GM19025 (cell line): ENCODE data around the gene CDC42BPB.
"Not testable (repeated sequence)": the region's sequence is repeated elsewhere in the genome, so short reads cannot be mapped to it uniquely, and the experiment has no call there.

Experiments
- ATAC-seq: cut with Tn5 transposase; IDR thresholded peaks from one replicate; pipeline ENCODE4 v1.9.1; 2021; ENCODE audit warnings: mild to moderate bottlenecking, low read depth, moderate library complexity; ENCODE audit not compliant: unreplicated experiment

The CDC42BPB gene

GRCh38 chr14:102937331-102938175 is 119.8 kb downstream of the CDC42BPB start:
- no peak for ATAC-seq

DNA sequence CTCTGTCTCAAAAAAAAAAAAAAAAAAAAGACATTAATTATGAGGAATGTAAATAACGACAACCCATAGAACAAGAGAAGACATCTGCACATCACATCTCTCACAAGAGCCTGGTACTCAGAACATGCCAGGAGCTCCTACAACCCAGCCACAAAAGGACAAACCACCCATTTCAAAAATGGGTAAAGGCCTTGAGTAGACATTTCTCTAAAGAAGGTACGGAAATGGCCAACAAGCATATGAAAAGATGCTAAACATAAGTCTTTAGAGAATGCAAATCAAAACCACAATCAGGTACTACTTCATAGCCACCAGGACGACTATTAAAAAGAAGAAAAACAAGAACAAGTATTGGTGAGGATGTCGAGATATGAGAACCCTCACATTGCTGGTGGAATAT is 121.6 kb downstream of the CDC42BPB start:
- ATAC-seq: no peak

DNA sequence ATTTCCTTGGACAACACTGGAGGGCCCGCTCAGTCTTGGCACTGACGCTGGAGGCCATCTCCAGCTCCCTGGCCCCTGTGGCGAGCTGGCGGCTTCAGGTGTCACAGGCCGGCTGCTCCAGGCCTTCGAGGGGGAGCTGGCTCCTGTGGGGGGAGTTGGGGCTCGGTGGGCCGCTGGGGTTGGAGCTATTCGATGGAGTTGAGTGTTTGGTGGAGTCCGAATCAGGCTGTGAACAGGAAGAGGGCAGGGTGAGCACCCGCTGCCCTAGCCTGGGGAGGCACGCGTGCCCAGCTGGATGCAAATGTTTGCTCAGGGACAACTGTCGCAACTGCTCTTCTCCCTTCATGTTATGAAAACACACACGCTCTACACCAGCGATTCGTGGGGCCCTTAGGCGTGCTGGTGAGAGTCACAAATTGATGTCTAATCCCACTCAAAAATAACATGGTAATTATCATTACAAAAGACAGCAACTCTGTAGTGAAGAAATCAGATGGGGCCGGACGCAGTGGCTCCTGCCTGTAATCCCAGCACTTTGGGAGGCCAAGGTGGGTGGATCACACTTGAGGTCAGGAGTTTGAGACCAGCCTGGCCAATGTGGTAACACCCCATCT is 123.6 kb downstream of the CDC42BPB start:
- no peak for ATAC-seq

DNA sequence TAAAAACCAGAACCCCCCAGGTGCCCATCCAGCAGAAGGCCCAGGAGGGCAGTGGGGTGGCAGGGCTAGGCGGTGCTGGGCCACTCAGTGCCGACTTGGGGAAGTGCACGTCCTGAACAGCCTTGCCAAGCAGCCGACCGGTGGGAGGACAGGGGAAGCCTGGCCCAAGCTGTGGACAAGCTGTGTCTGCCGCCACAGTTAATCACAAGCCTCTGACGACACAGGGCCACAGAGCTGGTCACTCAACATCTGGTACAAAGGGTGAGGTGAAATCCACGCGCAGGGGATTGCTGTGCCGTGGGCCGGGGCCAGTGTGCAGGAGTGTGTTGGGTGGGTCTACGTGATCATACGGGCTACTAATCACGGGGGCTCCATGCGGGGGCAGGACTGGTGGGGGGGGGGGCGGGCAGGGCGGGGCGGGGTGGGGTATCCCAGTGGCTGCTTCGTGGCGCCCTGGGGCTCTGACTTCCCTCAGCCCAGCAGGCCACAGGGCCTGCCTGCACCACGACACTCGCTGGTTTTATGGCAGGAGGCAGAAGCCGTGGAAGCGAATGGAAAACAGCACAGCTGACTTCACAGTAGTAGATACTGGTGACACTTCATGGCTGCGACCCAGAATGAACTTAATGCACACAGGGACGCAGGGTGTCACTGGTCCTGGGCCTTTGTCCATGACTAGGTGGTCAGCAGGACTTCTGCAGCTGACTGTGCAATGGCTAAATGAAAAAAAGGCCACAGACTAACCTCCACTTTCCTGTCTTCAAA is 124.7 kb downstream of the CDC42BPB start:
- no peak for ATAC-seq

DNA sequence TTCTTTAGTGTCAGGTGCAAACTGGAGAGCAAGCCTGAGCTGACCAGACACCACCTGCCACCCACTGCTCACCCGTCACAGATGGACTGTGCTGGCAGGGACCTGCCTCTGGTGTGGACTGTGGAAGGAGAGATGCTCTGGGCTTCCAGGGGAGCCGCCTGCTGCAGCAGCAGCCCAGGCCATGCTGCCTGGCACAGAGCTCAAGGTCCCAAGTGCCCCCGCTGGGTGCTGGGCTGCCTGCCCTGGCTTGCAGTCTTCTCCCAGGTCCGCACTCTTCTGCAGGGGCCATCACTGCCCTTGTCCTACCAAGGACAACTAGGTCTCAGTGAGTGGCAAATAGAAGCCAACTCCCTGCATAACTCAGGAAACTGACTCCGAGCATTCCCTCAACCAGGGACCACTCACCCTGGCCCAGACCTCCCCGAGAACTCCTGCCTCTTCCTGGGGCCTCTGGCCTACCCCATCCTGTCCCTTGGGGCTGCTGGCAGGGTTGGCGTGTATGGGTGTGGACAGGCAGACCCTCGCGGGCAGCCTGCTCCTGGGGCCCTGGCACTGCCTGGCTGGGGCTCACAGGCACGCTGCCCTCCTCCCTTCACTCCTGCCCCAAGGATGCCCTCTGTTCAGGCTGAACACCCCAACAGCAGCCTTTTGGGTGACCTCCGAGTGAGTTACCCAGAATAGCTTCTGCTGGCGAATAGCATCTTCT is 125.6 kb downstream of the CDC42BPB start:
- ATAC-seq: no peak

- ATAC-seq: no peak
Measured at GRCh38 chr14:102930753-102931579, 126.4 kb downstream of the CDC42BPB start.

DNA sequence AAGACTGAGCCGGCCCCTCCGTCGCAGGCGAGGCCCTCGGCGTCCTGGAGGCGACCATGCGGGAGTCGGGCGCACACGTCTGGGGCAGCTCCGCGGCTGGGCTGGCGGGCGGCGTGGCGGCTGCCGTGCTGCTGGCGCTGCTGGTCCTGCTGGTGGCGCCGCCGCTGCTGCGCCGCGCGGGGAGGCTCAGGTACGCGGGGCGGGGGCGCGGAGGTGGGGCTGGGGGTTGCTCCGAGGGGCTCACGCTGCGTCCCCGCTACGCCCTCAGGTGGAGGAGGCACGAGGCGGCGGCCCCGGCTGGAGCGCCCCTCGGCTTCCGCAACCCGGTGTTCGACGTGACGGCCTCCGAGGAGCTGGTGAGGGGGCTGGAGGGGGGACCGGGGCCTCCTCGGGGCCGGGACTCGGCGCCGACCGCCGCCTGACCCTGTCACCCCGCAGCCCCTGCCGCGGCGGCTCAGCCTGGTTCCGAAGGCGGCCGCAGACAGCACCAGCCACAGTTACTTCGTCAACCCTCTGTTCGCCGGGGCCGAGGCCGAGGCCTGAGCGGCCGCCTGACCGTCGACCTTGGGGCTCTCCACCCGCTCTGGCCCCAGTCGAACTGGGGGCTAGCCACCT is 127.1 kb downstream of the CDC42BPB start:
- no peak for ATAC-seq

GRCh38 chr14:102929241-102930137 is 127.9 kb downstream of the CDC42BPB start:
- ATAC-seq: no peak

DNA sequence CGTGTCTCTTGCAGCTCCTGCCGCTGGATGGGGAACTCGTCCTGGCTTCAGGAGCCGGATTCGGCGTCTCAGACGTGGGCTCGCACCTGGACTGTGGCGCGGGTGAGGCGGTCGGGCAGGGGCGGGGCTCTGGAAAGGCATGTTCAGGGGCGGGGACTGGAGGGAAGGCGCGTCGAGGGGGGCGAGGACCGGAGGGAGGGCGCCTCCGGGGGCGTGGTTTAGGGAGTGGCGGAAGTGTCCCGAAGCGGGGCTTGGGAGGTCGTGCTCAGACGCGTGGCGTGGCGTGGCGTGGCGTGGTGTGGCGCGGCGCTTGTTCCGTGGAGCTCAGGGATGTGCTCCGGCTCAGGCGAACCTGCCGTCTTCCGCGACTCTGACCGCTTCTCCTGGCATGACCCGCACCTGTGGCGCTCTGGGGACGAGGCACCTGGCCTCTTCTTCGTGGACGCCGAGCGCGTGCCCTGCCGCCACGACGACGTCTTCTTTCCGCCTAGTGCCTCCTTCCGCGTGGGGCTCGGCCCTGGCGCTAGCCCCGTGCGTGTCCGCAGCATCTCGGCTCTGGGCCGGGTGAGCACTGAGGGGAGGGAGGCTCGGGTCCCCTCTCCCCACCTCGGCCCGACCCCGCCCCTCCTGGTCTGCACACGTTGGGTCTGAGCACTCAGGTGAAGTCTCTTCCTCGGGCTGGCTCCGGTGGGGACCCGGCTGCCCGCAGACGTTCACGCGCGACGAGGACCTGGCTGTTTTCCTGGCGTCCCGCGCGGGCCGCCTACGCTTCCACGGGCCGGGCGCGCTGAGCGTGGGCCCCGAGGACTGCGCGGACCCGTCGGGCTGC is 128.7 kb downstream of the CDC42BPB start:
- ATAC-seq: no peak

DNA sequence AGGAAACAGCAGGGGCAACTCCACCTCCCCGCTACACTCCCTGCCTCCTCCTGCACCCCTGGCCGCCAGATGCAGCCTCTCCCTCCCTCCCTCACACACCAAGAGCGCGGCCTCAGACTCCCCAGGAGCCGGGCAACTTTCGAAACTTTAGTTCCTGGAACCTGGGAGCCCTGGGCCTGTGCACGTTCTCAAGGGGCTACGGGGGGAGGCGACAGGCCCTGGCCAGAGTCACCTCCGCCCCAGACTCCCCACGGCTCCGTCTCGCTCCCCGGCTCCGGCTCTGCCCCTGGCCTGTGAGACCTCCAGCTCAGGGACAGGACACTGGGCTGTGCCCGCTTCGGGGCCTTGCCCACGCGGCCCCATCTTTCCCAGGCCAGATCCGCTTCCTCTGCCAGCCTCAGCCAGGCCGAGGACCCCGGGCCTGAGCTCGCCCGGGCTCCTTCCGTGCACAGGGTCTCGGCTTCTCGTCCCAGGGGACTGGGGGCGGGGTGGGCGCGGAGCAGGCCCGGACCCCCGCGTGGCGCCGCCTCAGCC is 129.4 kb downstream of the CDC42BPB start:
- no peak for ATAC-seq

DNA sequence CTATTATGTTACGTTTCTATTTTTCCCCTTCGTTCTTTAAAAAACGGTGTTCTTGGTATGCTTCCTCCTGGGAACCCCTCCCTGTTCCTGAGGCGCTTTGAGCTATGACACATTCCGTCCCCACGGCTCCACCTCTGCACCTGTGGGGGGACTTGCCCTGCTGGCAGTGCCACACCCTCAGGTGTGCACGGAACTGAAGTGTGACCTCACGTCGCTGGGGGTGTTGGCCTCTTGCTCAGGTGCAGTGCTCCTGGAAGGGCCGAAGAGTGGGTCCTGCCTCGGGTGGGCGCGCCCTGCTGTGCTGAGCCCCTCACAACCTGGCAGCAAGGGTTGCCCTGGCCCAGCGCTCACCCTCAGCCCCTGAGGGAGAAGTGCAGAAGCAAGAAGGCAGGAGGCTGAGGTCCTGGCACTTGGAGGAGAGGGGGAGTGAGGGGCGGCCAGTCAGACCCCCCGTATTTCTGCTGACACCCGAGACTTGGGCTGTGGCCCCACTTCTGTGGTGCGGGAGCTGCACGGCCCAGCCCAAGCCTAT is 129.9 kb downstream of the CDC42BPB start:
- no peak for ATAC-seq

- ATAC-seq: not testable (repeated sequence)
Measured at GRCh38 chr14:102926840-102927239, 130.5 kb downstream of the CDC42BPB start.

DNA sequence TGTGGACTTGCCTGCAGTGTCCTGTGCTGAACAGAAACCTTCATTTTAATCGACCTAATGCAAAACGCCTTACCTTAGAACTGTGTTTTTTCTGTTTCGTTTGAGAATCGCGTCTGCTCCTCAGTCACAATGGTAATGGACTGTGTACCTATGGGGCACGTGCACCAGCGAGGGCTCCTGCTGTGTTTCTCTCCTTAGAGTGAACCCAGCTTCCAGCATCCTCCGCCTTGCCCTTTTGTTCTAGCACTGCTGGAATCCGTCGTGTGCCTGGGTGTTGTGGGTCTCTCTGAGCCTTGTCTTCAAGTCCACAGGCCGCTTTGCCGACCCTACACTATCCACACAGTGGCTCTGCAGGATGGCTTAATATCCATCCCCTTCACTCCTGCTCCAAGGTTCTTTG is 131.2 kb downstream of the CDC42BPB start:
- no peak for ATAC-seq

- no peak for ATAC-seq
Measured at GRCh38 chr14:102925646-102926045, 131.7 kb downstream of the CDC42BPB start.

GRCh38 chr14:102924632-102925588 is 132.4 kb downstream of the CDC42BPB start:
- ATAC-seq: no peak

DNA sequence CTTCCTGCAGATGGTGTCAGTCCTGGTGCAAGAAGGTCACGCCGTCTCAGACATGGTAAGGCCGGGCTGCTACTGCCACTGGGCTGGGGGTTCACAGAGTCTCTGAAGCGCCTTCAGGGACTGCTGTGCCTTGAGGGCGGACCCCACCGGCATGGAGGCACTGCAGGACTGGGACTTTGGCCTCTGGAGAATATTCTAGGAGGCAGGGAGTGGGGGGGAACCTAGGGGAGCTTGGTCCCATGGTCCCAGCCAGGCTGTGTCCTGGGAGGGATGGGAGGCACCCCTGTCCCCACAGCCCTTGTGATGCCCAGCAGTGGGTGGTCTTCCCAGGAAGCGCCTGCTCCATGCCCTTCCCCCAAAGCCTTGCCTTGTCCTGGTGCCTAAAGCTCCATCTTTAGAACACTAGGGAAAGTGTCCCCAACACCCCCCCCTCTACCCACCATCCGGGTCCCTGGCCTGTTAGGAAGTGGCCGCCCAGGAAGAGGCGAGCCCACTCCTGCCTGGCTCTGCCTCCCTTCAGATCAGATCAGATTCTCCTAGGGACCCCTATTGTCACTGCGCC is 133.3 kb downstream of the CDC42BPB start:
- no peak for ATAC-seq
